LNCAP (cell line): ENCODE data around the gene TOR1B.

Source experiments
- CTCF ChIP-seq: fragments of 450-650 bp; IDR thresholded peaks from 2 replicates; pipeline ENCODE4 v1.5.1; 2017; ENCODE audit warnings: mild to moderate bottlenecking

TOR1B gene

GRCh38 chr9:129826344-129826743, 23.4 kb downstream of the TOR1B start:
- no peak for TF ChIP-seq CTCF

DNA sequence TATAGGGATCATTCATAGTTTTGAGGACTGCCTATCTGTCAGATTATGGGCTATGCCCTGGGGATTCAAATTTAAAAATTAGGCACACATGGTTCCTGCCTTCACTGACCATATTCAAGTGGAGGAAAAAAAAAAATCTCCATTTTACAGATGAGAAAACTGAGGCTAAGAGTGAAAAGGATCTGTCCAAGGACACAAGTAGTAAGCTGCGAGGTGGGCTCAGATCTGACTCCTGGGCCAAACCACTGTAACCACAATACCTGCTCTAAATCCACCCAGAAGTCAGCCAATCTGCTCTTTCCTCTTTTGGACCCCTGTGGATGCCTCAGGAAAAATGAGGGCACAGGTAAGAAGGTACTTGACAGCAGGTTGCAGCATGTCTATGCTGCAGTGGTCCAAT, 23.8 kb downstream of the TOR1B start:
- no peak for TF ChIP-seq CTCF

DNA sequence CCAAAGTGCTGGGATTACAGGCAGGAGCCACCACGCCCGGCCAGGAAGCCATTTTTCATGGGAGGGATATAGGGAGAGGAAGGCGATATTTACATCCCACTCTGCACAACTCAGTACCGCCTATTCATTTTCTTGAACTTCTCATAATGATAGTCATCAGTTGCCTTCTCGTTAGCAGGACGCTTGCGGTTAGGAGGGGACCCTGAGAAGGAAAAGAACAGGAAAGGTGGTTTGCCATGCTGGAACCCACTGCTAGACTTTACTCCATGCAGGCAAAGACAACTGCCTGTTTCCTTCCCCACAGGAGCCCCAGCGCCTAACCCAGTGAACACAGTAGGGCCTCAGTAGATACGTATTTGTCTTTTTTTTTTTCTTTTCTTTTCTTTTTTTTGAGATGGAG, 25.1 kb downstream of the TOR1B start:
- no peak for TF ChIP-seq CTCF

DNA sequence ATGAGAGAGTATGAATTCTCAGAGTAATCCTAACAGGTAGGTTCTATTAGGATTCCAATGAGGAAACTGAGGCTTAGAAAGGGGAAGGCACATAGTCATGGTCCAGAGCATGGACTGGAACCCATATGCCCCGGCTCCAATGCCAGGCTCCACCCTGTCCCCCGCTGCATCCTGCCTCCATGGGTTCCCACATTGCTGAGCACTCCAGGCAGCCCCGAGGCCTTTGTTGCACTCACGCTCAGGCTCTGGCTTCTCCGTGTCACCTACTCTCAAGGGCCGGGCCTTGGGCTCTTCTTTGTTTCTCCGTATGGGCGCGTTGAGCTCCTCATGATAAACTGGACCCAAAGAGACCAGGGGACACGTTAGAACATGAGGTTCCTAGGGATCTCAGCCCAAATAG, 26.0 kb downstream of the TOR1B start:
- TF ChIP-seq CTCF = no peak

DNA sequence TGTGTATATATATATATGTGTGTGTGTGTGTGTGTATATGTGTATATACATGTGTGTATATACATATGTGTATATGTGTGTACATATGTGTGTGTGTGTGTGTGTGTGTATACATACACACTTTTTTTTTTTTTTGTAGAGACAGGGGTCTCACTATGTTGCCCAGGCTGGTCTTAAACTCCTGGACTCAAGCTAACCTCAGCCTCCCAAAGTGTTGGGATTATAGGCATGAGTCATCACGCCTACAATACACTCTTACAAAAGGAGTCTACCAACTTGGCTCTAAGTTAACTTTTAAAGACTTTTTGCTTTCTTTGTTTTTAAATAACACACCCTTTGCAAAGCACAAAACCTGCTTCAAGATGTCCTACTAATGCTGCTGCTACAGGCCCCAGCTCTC, 30.0 kb downstream of the TOR1B start:
- TF ChIP-seq CTCF = no peak

GRCh38 chr9:129834489-129835127, 31.6 kb downstream of the TOR1B start:
- no peak for TF ChIP-seq CTCF

DNA sequence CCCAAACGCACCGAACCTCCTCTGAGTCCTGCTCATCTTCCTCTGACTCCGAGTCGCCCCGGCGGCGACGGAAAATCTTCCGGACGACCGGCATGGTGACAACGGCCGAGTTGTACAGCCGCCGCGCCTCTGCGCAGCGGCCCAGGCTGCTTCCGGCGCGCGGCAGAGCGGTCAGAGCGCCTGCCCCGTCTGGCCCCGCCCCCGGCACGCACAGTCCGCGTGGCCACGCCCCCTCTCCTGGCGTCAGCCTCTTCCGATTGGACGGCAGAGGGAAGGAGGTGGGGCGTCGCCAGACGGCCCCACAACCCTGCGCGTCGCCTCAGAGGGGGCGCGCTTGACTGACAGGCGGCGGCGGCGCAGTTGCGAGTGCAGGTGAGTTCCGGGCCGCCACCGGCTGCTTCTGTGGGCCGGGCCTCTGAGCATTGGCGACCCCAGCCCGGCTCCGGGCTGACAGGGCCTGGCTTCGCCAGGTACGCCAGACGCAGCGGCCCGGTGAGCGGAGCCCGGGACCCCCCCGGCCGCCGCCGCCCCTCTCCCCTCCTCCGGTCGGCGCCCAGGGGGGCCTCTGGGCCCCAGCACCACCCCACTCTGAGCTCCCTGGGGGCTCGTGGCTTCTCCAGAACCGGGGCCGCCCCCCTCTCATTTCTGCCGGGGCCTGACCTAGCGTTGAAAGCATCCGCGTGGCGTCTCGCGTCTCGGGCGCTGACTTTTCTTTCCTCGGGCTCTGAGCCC, 32.3 kb downstream of the TOR1B start, which contains the start of the genes C9orf78 and USP20:
Gene C9orf78, minus strand, starts transcription at position 148 of the 732 bp plus-strand sequence. Its CDS starts 54 bp downstream, at position 94.
Gene USP20, plus strand, starts transcription at position 331 of the 732 bp plus-strand sequence. CDS start 17,098 bp downstream, outside the sequence.
- no peak for TF ChIP-seq CTCF
